CD4-positive, alpha-beta T cell treated with Interleukin-15 for 4 hours (primary cell): Measurements from ENCODE around the gene MYO5C.
"Not testable (repeated sequence)": the region's sequence is repeated elsewhere in the genome, so short reads cannot be mapped to it uniquely, and the experiment has no call there.

Experiments
- DNase-seq: peaks from one replicate; pipeline ENCODE4 v3.0.0-alpha.2; 2020; ENCODE audit warnings: low spot score

MYO5C gene

GRCh38 chr15:52172869-52173268 is 122.7 kb downstream of the MYO5C start:
- DNase-seq: no peak

GRCh38 chr15:52171807-52172206 is 123.8 kb downstream of the MYO5C start:
- no peak for DNase-seq

- DNase-seq: peak; percentile 9
Observed at GRCh38 chr15:52171386-52171785, 124.2 kb downstream of the MYO5C start.

GRCh38 chr15:52170199-52170598 is 125.4 kb downstream of the MYO5C start:
- DNase-seq: not testable (repeated sequence)

- DNase-seq: not testable (repeated sequence)
Observed at GRCh38 chr15:52165494-52166131, 130.0 kb downstream of the MYO5C start.

- DNase-seq: no peak
Observed at GRCh38 chr15:52164631-52165265, 130.9 kb downstream of the MYO5C start.

GRCh38 chr15:52163321-52164190 is 132.0 kb downstream of the MYO5C start:
- DNase-seq: peak; percentile 14

GRCh38 chr15:52162876-52163275 is 132.7 kb downstream of the MYO5C start:
- no peak for DNase-seq

- no peak for DNase-seq
Observed at GRCh38 chr15:52162260-52162659, 133.3 kb downstream of the MYO5C start.

GRCh38 chr15:52161406-52161966 is 134.1 kb downstream of the MYO5C start:
- DNase-seq: no peak

GRCh38 chr15:52159645-52160044 is 136.0 kb downstream of the MYO5C start:
- no peak for DNase-seq

- no peak for DNase-seq
Observed at GRCh38 chr15:52158084-52158765, 137.4 kb downstream of the MYO5C start.

- no peak for DNase-seq
Observed at GRCh38 chr15:52155878-52156277, 139.7 kb downstream of the MYO5C start.

- no peak for DNase-seq
Observed at GRCh38 chr15:52154896-52155865, 140.4 kb downstream of the MYO5C start.

GRCh38 chr15:52153900-52154895 is 141.4 kb downstream of the MYO5C start:
- no peak for DNase-seq

- no peak for DNase-seq
Observed at GRCh38 chr15:52151353-52151752, 144.3 kb downstream of the MYO5C start.

- no peak for DNase-seq
Observed at GRCh38 chr15:52150871-52151270, 144.7 kb downstream of the MYO5C start.

- no peak for DNase-seq
Observed at GRCh38 chr15:52150043-52150825, 145.4 kb downstream of the MYO5C start.

- DNase-seq: no peak
Observed at GRCh38 chr15:52148403-52148802, 147.2 kb downstream of the MYO5C start.
